GM12874 (cell line): ENCODE results near the gene OR51M1.

Experiments
- TF ChIP-seq, protein P1 (sequence below): IDR thresholded peaks from 2 replicates; pipeline ENCODE4 v1.5.1; 2011; ENCODE audit warnings: low read depth, mild to moderate bottlenecking, control low read depth, low read length, moderate library complexity; ENCODE audit not compliant: insufficient read depth

Gene OR51M1

DNA sequence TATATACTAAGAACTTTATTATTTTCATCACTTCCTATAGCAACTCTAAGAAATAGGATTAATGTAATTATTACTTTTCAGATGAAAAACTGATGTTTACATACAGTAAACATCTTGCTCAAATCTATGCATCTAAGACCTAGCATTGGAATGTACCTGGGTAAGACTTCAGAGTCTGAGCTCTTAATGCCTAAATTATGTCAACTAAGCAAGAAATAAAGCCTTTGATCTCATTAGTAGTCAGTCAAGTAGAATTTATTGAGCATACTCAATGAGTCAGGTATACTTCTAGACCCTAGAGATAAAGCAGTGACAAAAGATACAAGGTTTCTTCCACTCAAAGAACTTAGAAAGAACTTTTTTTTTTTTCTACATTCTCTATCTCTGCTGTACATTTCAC is 21.6 kb downstream of the OR51M1 start:
- TF ChIP-seq, protein P1, sequence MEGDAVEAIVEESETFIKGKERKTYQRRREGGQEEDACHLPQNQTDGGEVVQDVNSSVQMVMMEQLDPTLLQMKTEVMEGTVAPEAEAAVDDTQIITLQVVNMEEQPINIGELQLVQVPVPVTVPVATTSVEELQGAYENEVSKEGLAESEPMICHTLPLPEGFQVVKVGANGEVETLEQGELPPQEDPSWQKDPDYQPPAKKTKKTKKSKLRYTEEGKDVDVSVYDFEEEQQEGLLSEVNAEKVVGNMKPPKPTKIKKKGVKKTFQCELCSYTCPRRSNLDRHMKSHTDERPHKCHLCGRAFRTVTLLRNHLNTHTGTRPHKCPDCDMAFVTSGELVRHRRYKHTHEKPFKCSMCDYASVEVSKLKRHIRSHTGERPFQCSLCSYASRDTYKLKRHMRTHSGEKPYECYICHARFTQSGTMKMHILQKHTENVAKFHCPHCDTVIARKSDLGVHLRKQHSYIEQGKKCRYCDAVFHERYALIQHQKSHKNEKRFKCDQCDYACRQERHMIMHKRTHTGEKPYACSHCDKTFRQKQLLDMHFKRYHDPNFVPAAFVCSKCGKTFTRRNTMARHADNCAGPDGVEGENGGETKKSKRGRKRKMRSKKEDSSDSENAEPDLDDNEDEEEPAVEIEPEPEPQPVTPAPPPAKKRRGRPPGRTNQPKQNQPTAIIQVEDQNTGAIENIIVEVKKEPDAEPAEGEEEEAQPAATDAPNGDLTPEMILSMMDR, result no peak

DNA sequence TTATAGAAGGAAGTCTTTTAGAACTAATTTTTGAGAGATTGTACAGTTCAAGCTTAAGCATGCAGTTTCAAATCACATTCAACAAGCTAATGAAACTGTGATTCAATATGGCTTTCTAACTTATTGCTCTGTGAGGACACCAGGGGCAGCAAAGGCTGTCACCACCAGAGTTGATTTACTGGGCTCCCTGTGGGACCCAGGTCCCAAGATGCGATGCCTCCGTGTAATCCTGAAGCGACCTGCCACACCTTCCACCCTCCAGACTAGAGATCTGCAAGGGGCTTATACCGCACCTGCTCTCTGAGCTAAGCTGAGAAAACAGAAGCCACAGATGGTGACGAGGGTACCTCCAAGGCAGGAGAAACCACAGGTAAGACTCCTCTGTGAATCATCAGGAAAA is 37.4 kb downstream of the OR51M1 start:
- TF ChIP-seq, protein P1, result no peak

DNA sequence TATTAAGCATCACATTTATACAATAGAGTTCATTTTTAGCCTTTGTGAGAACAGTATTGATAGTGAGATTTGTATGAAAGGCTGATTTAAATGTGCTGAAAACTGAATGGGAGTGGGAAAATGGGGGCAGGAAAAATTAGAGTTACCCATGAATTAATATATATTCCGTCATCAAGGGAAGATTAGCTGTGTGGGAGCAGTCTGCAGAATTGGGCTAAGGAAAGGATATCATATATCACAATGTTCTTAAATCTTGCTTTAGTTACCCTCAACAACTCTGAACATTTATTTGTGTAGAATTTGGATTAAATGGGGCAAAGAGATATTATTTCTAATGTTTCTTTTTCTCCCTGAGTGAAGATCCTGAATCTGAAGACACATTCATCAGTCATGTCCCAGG is 38.2 kb downstream of the OR51M1 start, which contains the start of gene OR51Q1:
TSS of gene OR51Q1 (plus strand) at position 301 of the 400 bp plus-strand sequence. CDS start at position 391, 90 bp downstream.
- TF ChIP-seq, protein P1, result no peak

DNA sequence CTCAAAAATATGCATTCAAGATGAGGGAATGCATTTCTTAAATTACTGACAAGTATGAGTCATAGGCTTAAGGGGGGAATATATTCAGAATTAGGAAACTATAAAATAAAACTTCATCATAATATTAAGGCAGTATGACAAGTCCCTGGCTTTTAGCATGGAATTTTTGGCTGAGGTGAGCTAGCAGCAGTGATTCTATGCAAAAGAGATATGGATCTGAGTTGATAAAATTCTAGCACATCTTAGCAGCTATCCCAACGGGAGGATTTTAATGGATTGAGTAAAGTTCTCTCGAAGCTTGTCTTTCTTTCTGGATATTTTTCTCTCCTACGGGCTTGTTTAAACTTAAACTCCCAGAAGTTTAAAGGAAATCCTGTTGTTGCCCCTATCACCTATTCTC is 39.5 kb downstream of the OR51M1 start:
- TF ChIP-seq, protein P1, result no peak

DNA sequence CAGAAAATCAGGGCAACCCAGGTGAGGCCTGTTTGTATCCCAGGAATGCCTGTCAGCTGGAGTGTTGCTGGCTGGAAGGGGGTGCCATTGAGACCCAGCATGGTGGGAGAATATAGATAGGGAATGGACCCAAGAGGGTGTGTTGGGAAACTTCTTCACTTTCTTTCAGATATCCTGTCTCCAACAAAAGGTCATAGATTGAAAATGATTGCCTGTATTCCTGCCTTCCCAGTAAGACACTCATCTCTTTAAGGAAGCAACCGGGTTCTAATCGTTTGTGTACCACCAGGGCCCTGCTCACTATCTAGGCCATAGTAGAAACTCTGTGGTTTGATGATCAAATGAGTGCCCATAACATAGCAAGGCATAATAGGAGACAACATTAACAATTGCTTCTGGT is 57.8 kb downstream of the OR51M1 start, which contains the start of gene OR51I1:
TSS of gene OR51I1 (minus strand) at position 101 of the 400 bp plus-strand sequence. CDS start at position 101, 0 bp downstream.
- TF ChIP-seq, protein P1, result no peak
